ENCODE measurements around the gene CFAP45.

Gene CFAP45

DNA sequence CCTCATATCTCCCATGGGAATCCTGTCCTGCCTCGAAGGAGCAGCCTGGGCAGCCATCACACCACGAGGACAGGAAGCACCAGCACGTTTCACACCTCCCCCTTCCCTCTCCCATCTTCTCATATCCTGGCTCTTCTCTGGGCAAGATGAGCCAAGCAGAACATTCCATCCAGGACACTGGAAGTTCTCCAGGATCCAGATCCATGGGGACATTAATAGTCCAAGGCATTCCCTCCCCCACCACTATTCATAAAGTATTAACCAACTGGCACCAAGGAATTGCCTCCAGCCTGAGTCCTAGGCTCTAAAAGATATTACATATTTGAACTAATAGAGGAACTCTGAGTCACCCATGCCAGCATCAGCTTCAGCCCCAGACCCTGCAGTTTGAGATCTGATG, 64.6 kb downstream of the CFAP45 start:
- Histone ChIP-seq H3K27ac (ENCODE audit: poor library complexity, severe bottlenecking) (no peak overlapping the region), H3K4me1 (ENCODE audit: insufficient read depth, poor library complexity, severe bottlenecking) (no peaks in the 10 kb centered on the region), H3K36me3 (ENCODE audit: low read depth) (no peaks in the 10 kb centered on the region), H3K27me3 (ENCODE audit: insufficient read depth, poor library complexity, severe bottlenecking) (no peaks in the 10 kb centered on the region), H3K9me3 (ENCODE audit: severe bottlenecking) (no peaks in the 10 kb centered on the region), H3K4me3 (ENCODE audit: severe bottlenecking) (no peak overlapping the region)
- DNase-seq (ENCODE audit: low spot score) (no peak), ATAC-seq (ENCODE audit: low read depth) (no peak)
- TF ChIP-seq CTCF (IDR thresholded peaks at IDR 0.05; ENCODE audit: poor library complexity, severe bottlenecking): no peak

DNA sequence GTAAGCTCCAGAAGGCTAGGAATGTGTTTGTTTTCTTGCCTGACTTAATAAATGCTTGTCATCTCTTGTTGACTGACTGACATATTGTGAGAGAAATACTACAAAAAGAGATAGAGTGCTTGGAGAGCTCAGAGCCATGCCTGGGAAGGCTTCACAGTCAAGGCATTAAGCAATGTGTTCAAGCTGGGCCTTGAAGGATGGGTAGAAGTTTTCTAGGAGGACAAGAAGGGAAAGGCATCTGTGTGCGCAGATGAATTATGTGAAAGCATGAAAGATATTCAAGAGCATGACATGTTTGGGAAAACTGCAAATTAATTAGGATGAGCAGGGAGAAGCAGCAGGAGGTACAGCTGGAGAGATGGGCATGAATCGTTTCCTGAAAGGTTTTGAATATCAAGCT, 67.7 kb downstream of the CFAP45 start:
- no peak overlapping the region for H3K4me3 ChIP-seq (ENCODE audit: severe bottlenecking)
- no peak for ATAC-seq (ENCODE audit: low read depth)
- no peaks in the 10 kb centered on the region for H3K9me3 ChIP-seq (ENCODE audit: severe bottlenecking)
- H3K36me3 ChIP-seq (ENCODE audit: low read depth): no peaks in the 10 kb centered on the region
- no peak overlapping the region for H3K27ac ChIP-seq (ENCODE audit: poor library complexity, severe bottlenecking)
- DNase-seq (ENCODE audit: low spot score): no peak
- no peaks in the 10 kb centered on the region for H3K27me3 ChIP-seq (ENCODE audit: insufficient read depth, poor library complexity, severe bottlenecking)
- H3K4me1 ChIP-seq (ENCODE audit: insufficient read depth, poor library complexity, severe bottlenecking): no peaks in the 10 kb centered on the region
- TF ChIP-seq CTCF (IDR thresholded peaks at IDR 0.05; ENCODE audit: poor library complexity, severe bottlenecking): no peak

DNA sequence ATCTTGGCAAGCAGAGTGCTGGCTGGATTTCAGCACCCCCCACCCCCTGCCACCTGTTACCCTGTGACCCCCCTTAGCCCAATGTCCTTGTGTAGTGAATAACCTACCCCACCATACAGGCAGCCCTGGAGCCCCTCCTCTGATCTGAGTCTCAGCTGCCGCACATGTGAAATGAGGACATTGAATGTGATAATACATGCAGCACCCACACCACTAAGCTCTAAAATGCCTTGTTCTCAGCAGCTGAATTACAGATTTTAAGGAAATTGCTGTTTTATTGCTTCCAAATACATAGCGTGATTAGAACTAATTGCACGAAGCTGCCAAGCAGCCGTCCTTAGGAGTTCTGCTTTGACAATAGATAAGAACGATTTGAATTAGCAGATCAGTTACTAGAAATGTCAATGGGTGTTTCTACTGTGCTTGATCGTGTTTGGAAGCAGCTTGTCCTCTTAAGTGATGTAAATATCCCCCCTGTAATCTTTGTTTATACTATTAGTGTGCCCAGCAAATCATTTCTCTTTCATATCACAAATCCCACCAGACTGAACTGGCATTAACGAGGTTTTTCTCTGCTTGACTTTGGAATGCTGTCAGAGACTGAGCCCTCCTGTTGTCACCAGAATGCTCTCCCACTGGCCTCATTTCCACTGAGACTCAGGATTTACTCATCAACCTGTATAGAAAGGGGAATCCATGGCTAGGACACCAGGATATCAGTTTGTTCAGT, 68.4 kb downstream of the CFAP45 start:
- Histone ChIP-seq H3K27ac (ENCODE audit: poor library complexity, severe bottlenecking) (no peak overlapping the region), H3K4me3 (ENCODE audit: severe bottlenecking) (no peak overlapping the region), H3K36me3 (ENCODE audit: low read depth) (no peaks in the 10 kb centered on the region), H3K4me1 (ENCODE audit: insufficient read depth, poor library complexity, severe bottlenecking) (no peaks in the 10 kb centered on the region), H3K9me3 (ENCODE audit: severe bottlenecking) (no peaks in the 10 kb centered on the region), H3K27me3 (ENCODE audit: insufficient read depth, poor library complexity, severe bottlenecking) (no peaks in the 10 kb centered on the region)
- DNase-seq (ENCODE audit: low spot score): no peak
- ATAC-seq (ENCODE audit: low read depth): no peak
- TF ChIP-seq CTCF (IDR thresholded peaks at IDR 0.05; ENCODE audit: poor library complexity, severe bottlenecking): no peak

GRCh38 chr1:159830722-159831121, 69.2 kb downstream of the CFAP45 start:
- TF ChIP-seq CTCF (IDR thresholded peaks at IDR 0.05; ENCODE audit: poor library complexity, severe bottlenecking): no peak
- H3K27me3 ChIP-seq (ENCODE audit: insufficient read depth, poor library complexity, severe bottlenecking): no peaks in the 10 kb centered on the region
- no peak overlapping the region for H3K4me3 ChIP-seq (ENCODE audit: severe bottlenecking)
- H3K4me1 ChIP-seq (ENCODE audit: insufficient read depth, poor library complexity, severe bottlenecking): no peaks in the 10 kb centered on the region
- no peaks in the 10 kb centered on the region for H3K9me3 ChIP-seq (ENCODE audit: severe bottlenecking)
- ATAC-seq (ENCODE audit: low read depth) (no peak), DNase-seq (ENCODE audit: low spot score) (no peak)
- no peak overlapping the region for H3K27ac ChIP-seq (ENCODE audit: poor library complexity, severe bottlenecking)
- H3K36me3 ChIP-seq (ENCODE audit: low read depth): no peaks in the 10 kb centered on the region

DNA sequence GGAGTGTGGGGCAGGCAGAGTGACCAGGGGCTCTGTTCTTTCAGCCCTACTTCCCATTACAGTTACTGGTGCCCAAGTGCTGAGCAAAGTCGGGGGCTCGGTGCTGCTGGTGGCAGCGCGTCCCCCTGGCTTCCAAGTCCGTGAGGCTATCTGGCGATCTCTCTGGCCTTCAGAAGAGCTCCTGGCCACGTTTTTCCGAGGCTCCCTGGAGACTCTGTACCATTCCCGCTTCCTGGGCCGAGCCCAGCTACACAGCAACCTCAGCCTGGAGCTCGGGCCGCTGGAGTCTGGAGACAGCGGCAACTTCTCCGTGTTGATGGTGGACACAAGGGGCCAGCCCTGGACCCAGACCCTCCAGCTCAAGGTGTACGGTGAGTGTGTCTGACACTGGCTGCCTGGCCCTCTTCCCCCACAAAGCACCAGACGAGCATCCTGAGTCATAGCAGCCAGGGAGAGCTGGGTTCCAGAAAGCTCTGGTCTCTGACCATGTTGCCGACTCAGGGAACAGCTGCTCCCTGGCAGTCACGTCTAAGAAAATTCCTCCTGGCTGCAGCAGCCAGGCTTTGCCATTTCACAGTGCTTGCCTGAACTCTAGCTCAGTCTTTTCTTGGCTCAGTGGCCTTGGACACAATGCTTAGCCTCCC, 70.0 kb downstream of the CFAP45 start:
- Histone ChIP-seq H3K36me3 (ENCODE audit: low read depth) (no peaks in the 10 kb centered on the region), H3K27ac (ENCODE audit: poor library complexity, severe bottlenecking) (no peak overlapping the region), H3K27me3 (ENCODE audit: insufficient read depth, poor library complexity, severe bottlenecking) (no peaks in the 10 kb centered on the region), H3K4me1 (ENCODE audit: insufficient read depth, poor library complexity, severe bottlenecking) (no peaks in the 10 kb centered on the region), H3K9me3 (ENCODE audit: severe bottlenecking) (no peaks in the 10 kb centered on the region), H3K4me3 (ENCODE audit: severe bottlenecking) (no peak overlapping the region)
- no peak for DNase-seq (ENCODE audit: low spot score)
- ATAC-seq (ENCODE audit: low read depth): no peak
- TF ChIP-seq CTCF (IDR thresholded peaks at IDR 0.05; ENCODE audit: poor library complexity, severe bottlenecking): no peak

Data from RWPE2 (cell line).